GM23338 (cell line): ENCODE results near the gene CIB4. TPM values are rescaled to one million over a fixed set of nuclear protein-coding genes. Genes with fewer than 3 reads are reported as not detected.

Experiments used
- ATAC-seq: fragments of 200-7000 bp; cut with Tn5 transposase; 3 replicates; pipeline ENCODE4 v1.9.1; 2020
- DNase-seq: peaks from one replicate; pipeline ENCODE4 v3.0.0-alpha.2; 2015; ENCODE audit warnings: low spot score
- H2AFZ ChIP-seq: fragments of 200-600 bp; sonication (generic); 2 replicates; pipeline ENCODE4 v1.8.0; 2016; ENCODE audit warnings: antibody characterized with exemption, mild to moderate bottlenecking, moderate library complexity
- H3F3A ChIP-seq: fragments of 200-600 bp; sonication (generic); replicated peaks from 2 replicates; pipeline ENCODE4 v1.8.0; 2017; ENCODE audit warnings: antibody characterized with exemption, mixed run types, low read depth
- H3K27ac ChIP-seq: fragments of 200-600 bp; sonication (generic); 2 replicates; pipeline ENCODE4 v1.6.1; 2016; ENCODE audit warnings: low read depth
- H3K27me3 ChIP-seq: fragments of 200-600 bp; sonication (generic); 2 replicates; pipeline ENCODE4 v1.8.0; 2016; ENCODE audit warnings: mild to moderate bottlenecking, mixed run types, moderate library complexity; ENCODE audit not compliant: insufficient read depth
- H3K36me3 ChIP-seq: fragments of 200-600 bp; sonication (generic); 2 replicates; pipeline ENCODE4 v1.8.0; 2016; ENCODE audit warnings: mild to moderate bottlenecking; ENCODE audit not compliant: insufficient read depth
- H3K4me1 ChIP-seq: fragments of 200-600 bp; sonication (generic); 2 replicates; pipeline ENCODE4 v1.8.0; 2016; ENCODE audit warnings: mild to moderate bottlenecking, moderate library complexity; ENCODE audit not compliant: insufficient read depth
- H3K4me2 ChIP-seq: fragments of 200-600 bp; sonication (generic); 2 replicates; pipeline ENCODE4 v1.7.1; 2017; ENCODE audit warnings: mixed run types
- H3K4me3 ChIP-seq: fragments of 200-600 bp; sonication (generic); 2 replicates; pipeline ENCODE4 v1.6.1; 2016; ENCODE audit warnings: mixed run types
- H3K79me2 ChIP-seq: fragments of 200-600 bp; sonication (generic); replicated peaks from 2 replicates; pipeline ENCODE4 v1.8.0; 2017; ENCODE audit warnings: mild to moderate bottlenecking; ENCODE audit not compliant: insufficient read depth
- H3K9me2 ChIP-seq: fragments of 200-600 bp; sonication (generic); 2 replicates; pipeline ENCODE4 v1.8.0; 2017; ENCODE audit not compliant: insufficient read depth
- H4K20me1 ChIP-seq: fragments of 200-600 bp; sonication (generic); replicated peaks from 2 replicates; pipeline ENCODE4 v1.8.0; 2017; ENCODE audit warnings: mild to moderate bottlenecking; ENCODE audit not compliant: insufficient read depth
- H3K27ac Mint-ChIP-seq: 2 replicates; pipeline ENCODE4 v1.8.0; 2020; ENCODE audit warnings: inconsistent platforms, mild to moderate bottlenecking, moderate library complexity, mixed read lengths
- H3K27me3 Mint-ChIP-seq: 3 replicates; pipeline ENCODE4 v1.8.0; 2022; ENCODE audit warnings: low read depth, mild to moderate bottlenecking, moderate library complexity, mixed read lengths, inconsistent platforms; ENCODE audit not compliant: insufficient read depth, poor library complexity
- H3K36me3 Mint-ChIP-seq: 3 replicates; pipeline ENCODE4 v1.8.0; 2021; ENCODE audit warnings: low read depth, mild to moderate bottlenecking, inconsistent platforms, moderate library complexity, mixed read lengths
- H3K4me1 Mint-ChIP-seq: 3 replicates; pipeline ENCODE4 v1.8.0; 2020; ENCODE audit warnings: mild to moderate bottlenecking, inconsistent platforms, mixed read lengths
- H3K4me3 Mint-ChIP-seq: 3 replicates; pipeline ENCODE4 v1.8.0; 2021; ENCODE audit warnings: moderate library complexity, mild to moderate bottlenecking, inconsistent platforms, mixed read lengths
- H3K9me3 Mint-ChIP-seq: 3 replicates; pipeline ENCODE4 v1.8.0; 2020; ENCODE audit warnings: moderate library complexity, mild to moderate bottlenecking, inconsistent platforms, mixed read lengths
- CTCF ChIP-seq, 2 experiments: fragments of 200-600 bp in 1 of 2; sonication (generic) in 1 of 2; conservative IDR thresholded peaks; 2 replicates each; pipeline versions ENCODE4 v1.5.1 to v1.6.1; 2016 to 2017; ENCODE audit warnings: antibody characterized with exemption in 2 of 2, low read depth in 2 of 2, mild to moderate bottlenecking in 2 of 2, moderate library complexity in 1 of 2
- ETS1 ChIP-seq: IDR thresholded peaks from 2 replicates; pipeline ENCODE4 v1.6.1; 2016; ENCODE audit warnings: antibody characterized with exemption
- EZH2 ChIP-seq: fragments of 200-600 bp; sonication (generic); IDR thresholded peaks from one replicate; pipeline ENCODE4 v1.8.0; 2017; ENCODE audit warnings: antibody characterized with exemption, mild to moderate bottlenecking, low read depth; ENCODE audit not compliant: unreplicated experiment
- EZH2phosphoT487 ChIP-seq: fragments of 200-600 bp; sonication (generic); IDR thresholded peaks from one replicate; pipeline ENCODE4 v1.8.1; 2018; ENCODE audit warnings: antibody characterized with exemption; ENCODE audit not compliant: unreplicated experiment
- NANOG ChIP-seq: IDR thresholded peaks from 2 replicates; pipeline ENCODE4 v1.6.1; 2016; ENCODE audit warnings: antibody characterized with exemption, borderline replicate concordance
- POLR2AphosphoS5 ChIP-seq: IDR thresholded peaks from 2 replicates; pipeline ENCODE4 v1.6.1; 2016; ENCODE audit warnings: antibody characterized with exemption, low read depth
- REST ChIP-seq: IDR thresholded peaks from one replicate; pipeline ENCODE4 v1.6.1; 2018; ENCODE audit warnings: antibody characterized with exemption; ENCODE audit not compliant: unreplicated experiment
- STAT1 ChIP-seq: IDR thresholded peaks from one replicate; pipeline ENCODE4 v1.6.1; 2016; ENCODE audit warnings: antibody characterized with exemption; ENCODE audit not compliant: unreplicated experiment
- ZNF114 ChIP-seq: fragments of 250-450 bp; sonication (Bioruptor Pico); IDR thresholded peaks from 2 replicates; pipeline ENCODE4 v1.5.0; 2020; ENCODE audit warnings: mild to moderate bottlenecking, moderate library complexity
- ZNF462 ChIP-seq: fragments of 250-450 bp; sonication (Bioruptor Pico); IDR thresholded peaks from 2 replicates; pipeline ENCODE4 v1.5.0; 2020; ENCODE audit warnings: mild to moderate bottlenecking, moderate library complexity
- polyA plus RNA-seq: library from polyadenylated mRNA; unstranded; fragments of >200 nt; fragmentation: Nextera tagmentation; extraction: Ambion mirVana; gene quantifications from 2 replicates; pipeline ENCODE4 v1.2.1, GENCODE V29; 2016
- total RNA-seq: library from RNA; depleted of rRNA; stranded (reverse); fragments of >200 nt; shearing (Covaris generic); gene quantifications from 2 replicates; pipeline ENCODE4 v1.2.3, GENCODE V29; 2014

CIB4 gene
- total and polyA plus RNA-seq, 2 experiments from 2014 or later, result not detected

- TF ChIP-seq ZNF462 (CRISPR knock-in tag) (no peak), ETS1 (no peak), EZH2 (no peak), EZH2phosphoT487 (no peak), POLR2AphosphoS5 (no peak), NANOG (no peak)
Measured at GRCh38 chr2:26585966-26586365, 55.2 kb downstream of the CIB4 start (continued).

- no peaks in the 10 kb centered on the region for H3K9me3 Mint-ChIP-seq
- H3K27me3 ChIP-seq, result no peaks in the 10 kb centered on the region
- no peak for DNase-seq
Measured at GRCh38 chr2:26585100-26585499, 56.1 kb downstream of the CIB4 start.

More at GRCh38 chr2:26585100-26585499, 56.1 kb downstream of the CIB4 start:
- H3K4me2 ChIP-seq, result no peak overlapping the region
- no peak overlapping the region for H3K27ac ChIP-seq
- no peaks in the 10 kb centered on the region for H3K4me1 ChIP-seq
- no peaks in the 10 kb centered on the region for H3K36me3 ChIP-seq
- TF ChIP-seq REST, result no peak
- TF ChIP-seq NANOG, result no peak
- TF ChIP-seq ZNF114 (CRISPR knock-in tag), result no peak
- TF ChIP-seq STAT1, result no peak
- no peak for TF ChIP-seq CTCF (conservative IDR thresholded peaks at IDR 0.05; ENCODE audit: low read depth in 2 of 2)
- TF ChIP-seq ETS1, result no peak
- no peaks in the 10 kb centered on the region; the same call in 2 of the 3 replicates for H3K4me1 Mint-ChIP-seq
- no peaks in the 10 kb centered on the region for H3K79me2 ChIP-seq
- H3K27me3 Mint-ChIP-seq, result peaks cover 3% of the 10 kb centered on the region
- no peaks in the 10 kb centered on the region for H3F3A ChIP-seq
- no peak overlapping the region for H3K27ac Mint-ChIP-seq
- no peak; the same call in 2 of the 3 replicates for ATAC-seq
- H4K20me1 ChIP-seq, result no peaks in the 10 kb centered on the region
- no peaks in the 10 kb centered on the region for H3K9me2 ChIP-seq
- no peak overlapping the region for H3K4me3 Mint-ChIP-seq
- H3K36me3 Mint-ChIP-seq, result no peaks in the 10 kb centered on the region
- no peak overlapping the region for H3K4me3 ChIP-seq
- H2AFZ ChIP-seq, result no peak overlapping the region
